Common myeloid progenitor, CD34-positive (primary cell): Measurements from ENCODE around the gene IRF9.
A peak's percentile ranks its signal among the peaks of the same experiment; 100 is the strongest.

Experiments used
- CTCF ChIA-PET: fragments of 350-600 bp; sonication (Branson Sonifier 250); formaldehyde crosslinking; loops from one replicate; lab custom pipeline; 2021; ENCODE audit warnings: antibody characterized with exemption; lab: Charles Lee
- POLR2A ChIA-PET: fragments of 350-600 bp; sonication (Branson Sonifier 250); formaldehyde crosslinking; loops from one replicate; lab custom pipeline; 2021; ENCODE audit warnings: antibody characterized with exemption; lab: Charles Lee
- DNase-seq, 3 donors: peaks; one replicate each; pipeline versions ENCODE4 v3.0.0 to v3.0.0-alpha.2; 2013
- H3K27ac ChIP-seq, 2 experiments: 1 replicate in 1 of 2; 2 replicates in 1 of 2; pipeline ENCODE4 v1.7.0; 2013; ENCODE audit warnings: inconsistent platforms in 2 of 2, low read length in 2 of 2, mild to moderate bottlenecking in 2 of 2, low read depth in 1 of 2, moderate library complexity in 1 of 2; ENCODE audit not compliant: severe bottlenecking in 2 of 2, insufficient read depth in 1 of 2, poor library complexity in 1 of 2
- H3K27me3 ChIP-seq, 5 experiments: replicated peaks in 2 of 5; 1 replicate in 3 of 5; 2 replicates in 2 of 5; pipeline versions ENCODE4 v1.6.1 to v1.7.0; 2013; ENCODE audit warnings: low read length in 4 of 5, mild to moderate bottlenecking in 2 of 5, moderate library complexity in 2 of 5, inconsistent platforms in 1 of 5; ENCODE audit not compliant: insufficient read depth in 5 of 5, control insufficient read depth in 4 of 5
- H3K36me3 ChIP-seq, 4 experiments: 1 replicate in 2 of 4; 2 replicates in 2 of 4; pipeline versions ENCODE4 v1.6.1 to v1.7.0; 2013; ENCODE audit warnings: low read length in 3 of 4, control low read depth in 1 of 4, mild to moderate bottlenecking in 1 of 4; ENCODE audit not compliant: control insufficient read depth in 4 of 4, insufficient read depth in 4 of 4
- H3K4me1 ChIP-seq, 4 experiments: 1 replicate in 3 of 4; 2 replicates in 1 of 4; pipeline versions ENCODE4 v1.6.1 to v1.7.1; 2013; ENCODE audit warnings: low read length in 3 of 4, mild to moderate bottlenecking in 3 of 4, control low read depth in 1 of 4, inconsistent platforms in 1 of 4, moderate library complexity in 1 of 4; ENCODE audit not compliant: control insufficient read depth in 4 of 4, insufficient read depth in 4 of 4; ENCODE audit errors: control extremely low read depth in 1 of 4
- H3K4me3 ChIP-seq, 7 experiments: 1 replicate in 4 of 7; 2 replicates in 3 of 7; pipeline versions ENCODE4 v1.5.1 to v1.7.0; 2013; ENCODE audit warnings: mild to moderate bottlenecking in 7 of 7, low read length in 6 of 7, moderate library complexity in 6 of 7, inconsistent platforms in 2 of 7, low read depth in 2 of 7, control low read depth in 1 of 7; ENCODE audit not compliant: insufficient read depth in 4 of 7, control insufficient read depth in 1 of 7; ENCODE audit errors: extremely low read depth in 1 of 7
- H3K9me3 ChIP-seq, 5 experiments: 1 replicate in 4 of 5; 2 replicates in 1 of 5; pipeline versions ENCODE4 v1.6.1 to v1.7.1; 2013; ENCODE audit warnings: low read length in 4 of 5, mild to moderate bottlenecking in 2 of 5, inconsistent platforms in 1 of 5, low read depth in 1 of 5, moderate library complexity in 1 of 5; ENCODE audit not compliant: control insufficient read depth in 4 of 5, insufficient read depth in 2 of 5; ENCODE audit errors: control extremely low read depth in 1 of 5
- WGBS: methylation state at CpG from one replicate; pipeline ENCODE4 v1.1.5; 2013; ENCODE audit not compliant: insufficient coverage; 5-methylcytosine and 5-hydroxymethylcytosine counted together

IRF9 gene

DNA sequence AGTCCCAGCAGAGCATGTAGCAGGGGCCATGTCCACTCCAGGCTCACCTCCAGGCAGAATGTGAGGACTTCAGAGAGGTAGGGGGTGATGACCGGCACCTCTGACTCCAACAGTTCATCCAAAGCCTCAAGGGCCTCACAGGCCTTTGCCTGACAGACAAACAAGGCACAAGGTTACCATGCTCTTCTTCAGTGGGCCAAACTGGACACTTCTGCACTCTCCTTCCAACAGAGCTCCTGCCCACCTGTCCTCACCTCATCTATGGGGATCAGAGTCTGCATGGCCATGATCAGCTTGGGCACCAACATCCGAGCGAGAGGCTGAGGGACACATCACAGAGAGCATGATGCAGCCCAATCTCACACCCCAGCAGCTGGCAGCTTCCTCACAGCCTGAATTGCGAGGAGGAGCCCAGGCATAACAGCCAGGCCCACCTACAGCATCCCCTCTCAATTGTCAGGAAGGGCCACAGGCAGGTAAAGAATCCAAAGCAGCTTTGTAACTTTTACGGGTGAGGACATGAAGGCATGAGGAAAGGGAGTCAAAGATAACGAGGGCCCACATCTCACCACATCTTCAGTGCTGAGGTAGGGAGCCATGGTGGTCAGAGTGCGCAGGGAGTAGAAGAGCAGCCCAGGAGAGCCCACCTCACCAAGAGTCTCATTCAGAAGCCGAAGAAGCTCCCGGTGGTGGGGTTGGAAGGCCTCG lies 25.9 kb downstream of the IRF9 start:
- POLR2A ChIA-PET, result no interaction called here
- Histone ChIP-seq H3K9me3 (no peaks in the 10 kb centered on the region), H3K36me3 (peaks cover 13 to 72% (median 42%) of the 10 kb centered on the region in 4 experiments), H3K4me1 (peaks cover 0 to 25% (median 20%) of the 10 kb centered on the region in 4 experiments), H3K4me3 (peak overlapping the region in 3 of 7 experiments; percentile 79 to 90 (median 81)), H3K27ac (no peak overlapping the region), H3K27me3 (no peaks in the 10 kb centered on the region)
- 98% methylated on average over 9 of the region's 10 CpGs for WGBS
- CTCF ChIA-PET, result interaction anchor here (0.9 to 4.4 kb wide), 6 partner anchors 13 to 55 kb away, joined by 4 to 19 read pairs (median 5); partner anchors contain the start of genes CHMP4A, IRF9, REC8 and TINF2
- no peak for DNase-seq

GRCh38 chr14:24187539-24187915 lies 26.5 kb downstream of the IRF9 start:
- Histone ChIP-seq H3K27ac (peak overlapping the region in 1 of 2 experiments; percentile 77), H3K36me3 (peaks cover 13 to 72% (median 40%) of the 10 kb centered on the region in 4 experiments)

DNA sequence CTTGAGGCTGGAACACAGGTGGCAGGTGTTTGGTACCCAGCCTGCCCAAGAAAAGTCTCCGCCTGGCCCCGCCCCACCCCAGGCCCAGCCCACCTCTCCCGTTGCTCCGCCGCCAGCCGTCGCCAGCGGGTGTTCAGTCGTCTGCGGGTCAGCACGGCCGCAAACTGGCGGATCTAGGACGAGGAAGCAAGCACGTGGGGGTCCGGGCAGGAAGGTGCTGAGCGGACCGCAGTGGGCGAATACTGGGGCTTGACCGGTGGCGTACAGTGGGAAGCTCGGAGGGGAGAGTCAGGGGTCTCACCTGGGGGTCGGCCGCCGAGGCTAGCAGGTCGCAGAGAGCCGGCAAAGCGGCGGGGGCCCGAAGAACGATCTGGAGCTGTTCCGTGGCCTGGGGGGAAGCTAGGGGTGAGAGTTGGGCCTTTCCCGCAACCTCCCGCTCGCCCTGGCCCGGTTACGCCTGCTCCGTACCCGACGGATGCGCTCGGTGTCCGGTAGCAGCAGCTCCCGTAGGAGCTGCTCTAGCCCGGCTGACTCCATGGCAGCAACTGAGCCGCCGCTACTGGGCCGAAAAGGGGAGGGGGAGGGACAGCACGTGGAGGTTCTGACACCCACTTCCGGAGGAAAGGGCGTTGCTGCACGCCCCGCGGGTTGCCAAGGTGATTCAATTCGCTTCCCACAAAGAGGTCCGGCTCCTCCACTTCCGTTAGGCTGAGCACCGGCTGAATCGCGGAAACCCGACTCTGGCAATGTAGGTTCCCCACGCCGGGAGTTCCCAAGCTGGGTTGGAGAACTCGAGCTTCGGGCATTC lies 27.4 kb downstream of the IRF9 start, which contains the start of gene IPO4:
IPO4 (minus strand) TSS at position 566 of the 808 bp plus-strand sequence; CDS start at position 537, 29 bp downstream.
- CTCF ChIA-PET, result interaction anchor here (0.8 to 4.4 kb wide), 12 partner anchors 9 to 248 kb away, joined by 3 to 19 read pairs (median 4); partner anchors contain the start of genes CHMP4A, CIDEB, EMC9 and IRF9
- peak; percentile 98 for DNase-seq
- Histone ChIP-seq H3K4me1 (peaks cover 0 to 25% (median 20%) of the 10 kb centered on the region in 4 experiments), H3K27ac (peak within 1 kb of the TSS; percentile 46 to 77), H3K36me3 (peaks cover 13 to 70% (median 38%) of the 10 kb centered on the region in 4 experiments), H3K4me3 (peak within 1 kb of the TSS; percentile 65 to 90 (median 79)), H3K27me3 (no peaks in the 10 kb centered on the region), H3K9me3 (no peaks in the 10 kb centered on the region)
- POLR2A ChIA-PET, result interaction anchor here (0.6 to 1.0 kb wide), 4 partner anchors 26 to 248 kb away, joined by 3 to 4 read pairs (median 3); partner anchors contain the start of genes DCAF11, NRL and PSME2
- under 1% methylated on average over 57 of the region's 65 CpGs for WGBS

More at GRCh38 chr14:24187539-24187915, 26.5 kb downstream of the IRF9 start:
- DNase-seq, result no peak
- 100% methylated on average over 1 of the region's 2 CpGs for WGBS
- no peaks in the 10 kb centered on the region for H3K27me3 ChIP-seq
- POLR2A ChIA-PET, result no interaction called here
- peak overlapping the region in 5 of 7 experiments; percentile 68 to 90 (median 81) for H3K4me3 ChIP-seq
- H3K4me1 ChIP-seq, result peaks cover 0 to 25% (median 20%) of the 10 kb centered on the region in 4 experiments
- CTCF ChIA-PET, result interaction anchor here (0.9 to 4.4 kb wide), 5 partner anchors 14 to 55 kb away, joined by 4 to 19 read pairs (median 6); partner anchors contain the start of genes CHMP4A, IRF9, REC8 and TINF2
- H3K9me3 ChIP-seq, result no peaks in the 10 kb centered on the region

- Histone ChIP-seq H3K4me1 (peaks cover 0 to 27% (median 20%) of the 10 kb centered on the region in 4 experiments), H3K27me3 (no peaks in the 10 kb centered on the region), H3K36me3 (peaks cover 12 to 64% (median 33%) of the 10 kb centered on the region in 4 experiments), H3K27ac (peak overlapping the region; percentile 46 to 77), H3K4me3 (peak overlapping the region; percentile 65 to 90 (median 79)), H3K9me3 (no peaks in the 10 kb centered on the region)
- ChIA-PET POLR2A (interaction anchor here (0.6 to 1.0 kb wide), 3 partner anchors 26 to 75 kb away, joined by 3 to 4 read pairs (median 3); partner anchors contain the start of genes DCAF11, NRL and PSME2), CTCF (interaction anchor here (0.8 to 4.4 kb wide), 11 partner anchors 10 to 247 kb away, joined by 3 to 19 read pairs (median 5); partner anchors contain the start of genes CHMP4A, CIDEB, IRF9 and REC8)
- WGBS, result no CpG with 5 or more reads among the region's 3 CpGs
- DNase-seq, result no peak
Measured at GRCh38 chr14:24189059-24189375, 28.0 kb downstream of the IRF9 start.

- Histone ChIP-seq H3K9me3 (no peaks in the 10 kb centered on the region), H3K4me3 (no peak overlapping the region), H3K4me1 (peaks cover 0 to 31% (median 23%) of the 10 kb centered on the region in 4 experiments), H3K27me3 (no peaks in the 10 kb centered on the region), H3K27ac (no peak overlapping the region), H3K36me3 (peaks cover 12 to 60% (median 32%) of the 10 kb centered on the region in 4 experiments)
- no peak for DNase-seq
- 98% methylated on average over 8 of the region's 9 CpGs for WGBS
- POLR2A ChIA-PET, result interaction anchor here (0.6 to 1.0 kb wide), 3 partner anchors 25 to 75 kb away, joined by 3 to 4 read pairs (median 3); partner anchors contain the start of genes DCAF11, NRL and PSME2
- CTCF ChIA-PET, result interaction anchor here (0.9 to 4.4 kb wide), 8 partner anchors 15 to 119 kb away, joined by 3 to 19 read pairs (median 6); partner anchors contain the start of genes CHMP4A, CIDEB, IRF9 and REC8
Measured at GRCh38 chr14:24189460-24189859, 28.4 kb downstream of the IRF9 start.

DNA sequence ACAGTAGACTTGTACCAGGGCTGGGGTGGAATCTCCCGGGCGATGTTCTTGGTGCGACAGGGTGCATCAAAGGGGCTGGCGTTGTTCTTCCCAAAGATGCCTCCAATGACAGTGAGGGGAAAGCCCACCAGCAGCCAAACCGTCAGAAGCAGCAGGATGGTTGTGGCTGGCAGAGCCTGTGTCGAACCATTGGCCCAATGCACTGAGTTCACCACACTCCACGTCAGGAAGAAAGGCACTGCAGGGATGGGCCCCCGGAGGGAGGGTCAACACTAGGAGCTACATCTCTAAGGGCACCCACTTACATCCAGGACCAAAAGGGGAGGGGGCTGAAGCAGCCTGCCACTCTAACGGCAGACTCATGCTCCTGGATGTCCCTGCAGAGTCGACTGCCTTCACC lies 29.4 kb downstream of the IRF9 start:
- peaks cover 12 to 50% (median 27%) of the 10 kb centered on the region in 4 experiments for H3K36me3 ChIP-seq
- H3K9me3 ChIP-seq, result no peaks in the 10 kb centered on the region
- H3K27ac ChIP-seq, result no peak overlapping the region
- DNase-seq, result no peak
- ChIA-PET CTCF (interaction anchor here (0.9 to 2.8 kb wide), 2 partner anchors 16 to 118 kb away, joined by 3 to 10 read pairs; partner anchors contain the start of genes CIDEB and TSSK4), POLR2A (no interaction called here)
- no peaks in the 10 kb centered on the region for H3K27me3 ChIP-seq
- 94% methylated on average over 8 of the region's 10 CpGs for WGBS
- no peak overlapping the region for H3K4me3 ChIP-seq
- peaks cover 0 to 39% (median 31%) of the 10 kb centered on the region in 4 experiments for H3K4me1 ChIP-seq
